Fibroblast of mammary gland (primary cell): Measurements from ENCODE around the gene IL1F10.

ENCODE experiments used
- DNase-seq: peaks from one replicate; pipeline ENCODE4 v3.0.0-alpha.2; 2010; ENCODE audit warnings: low read depth
- H3K4me3 ChIP-seq: 2 replicates; pipeline ENCODE4 v1.5.1; 2011; ENCODE audit warnings: low read depth, mild to moderate bottlenecking, low read length, moderate library complexity; ENCODE audit not compliant: control insufficient read depth
- CTCF ChIP-seq: conservative IDR thresholded peaks from 2 replicates; pipeline ENCODE4 v1.5.1; 2011; ENCODE audit warnings: low read depth, low read length, inconsistent platforms; ENCODE audit not compliant: control insufficient read depth, insufficient read depth

The IL1F10 gene

GRCh38 chr2:113078350-113078839, 10.6 kb downstream of the IL1F10 start:
- no peak for TF ChIP-seq CTCF
- peak; percentile 61 for DNase-seq
- no peak overlapping the region for H3K4me3 ChIP-seq

DNA sequence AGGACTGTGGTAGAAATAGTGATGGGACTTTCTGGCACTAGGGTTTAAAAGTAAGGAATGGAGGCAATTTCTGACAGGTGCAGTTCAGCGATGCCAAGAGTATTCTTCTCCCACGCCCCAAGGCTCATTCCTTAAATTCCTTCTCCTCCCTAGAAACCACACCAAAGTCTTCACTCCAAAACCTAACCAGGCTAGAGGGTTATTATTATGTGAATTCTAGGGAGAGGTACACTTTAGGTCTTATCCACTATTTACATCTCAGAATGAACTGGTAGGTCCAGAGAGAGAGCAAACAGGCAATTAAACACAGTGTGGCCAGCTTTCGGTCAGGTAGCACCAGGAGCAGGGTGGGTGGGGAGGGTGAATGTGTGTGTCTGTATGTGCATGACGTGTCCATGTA, 11.4 kb downstream of the IL1F10 start:
- no peak for DNase-seq
- H3K4me3 ChIP-seq: no peak overlapping the region
- no peak for TF ChIP-seq CTCF

DNA sequence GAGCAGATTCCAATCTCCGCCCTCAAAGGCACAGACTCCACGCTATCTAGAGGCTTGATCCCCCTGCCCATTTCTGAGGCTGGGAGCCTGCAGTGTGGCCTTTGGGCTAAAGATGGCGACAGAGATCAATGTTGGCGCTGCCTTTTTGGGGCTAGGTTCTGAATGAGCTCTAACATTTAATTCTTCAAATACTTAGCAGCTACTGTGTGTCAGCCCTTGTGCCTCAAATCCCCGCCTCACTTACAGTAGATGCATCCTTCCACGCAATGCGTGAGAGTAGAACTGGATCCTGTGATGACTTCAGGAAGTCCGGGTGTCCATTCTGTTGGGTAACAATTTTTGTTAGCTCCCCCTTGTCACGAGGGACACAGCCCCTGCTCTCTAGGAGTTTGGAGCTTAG, 12.4 kb downstream of the IL1F10 start:
- peak; percentile 17 for DNase-seq
- no peak overlapping the region for H3K4me3 ChIP-seq
- peak; percentile 74 for TF ChIP-seq CTCF

DNA sequence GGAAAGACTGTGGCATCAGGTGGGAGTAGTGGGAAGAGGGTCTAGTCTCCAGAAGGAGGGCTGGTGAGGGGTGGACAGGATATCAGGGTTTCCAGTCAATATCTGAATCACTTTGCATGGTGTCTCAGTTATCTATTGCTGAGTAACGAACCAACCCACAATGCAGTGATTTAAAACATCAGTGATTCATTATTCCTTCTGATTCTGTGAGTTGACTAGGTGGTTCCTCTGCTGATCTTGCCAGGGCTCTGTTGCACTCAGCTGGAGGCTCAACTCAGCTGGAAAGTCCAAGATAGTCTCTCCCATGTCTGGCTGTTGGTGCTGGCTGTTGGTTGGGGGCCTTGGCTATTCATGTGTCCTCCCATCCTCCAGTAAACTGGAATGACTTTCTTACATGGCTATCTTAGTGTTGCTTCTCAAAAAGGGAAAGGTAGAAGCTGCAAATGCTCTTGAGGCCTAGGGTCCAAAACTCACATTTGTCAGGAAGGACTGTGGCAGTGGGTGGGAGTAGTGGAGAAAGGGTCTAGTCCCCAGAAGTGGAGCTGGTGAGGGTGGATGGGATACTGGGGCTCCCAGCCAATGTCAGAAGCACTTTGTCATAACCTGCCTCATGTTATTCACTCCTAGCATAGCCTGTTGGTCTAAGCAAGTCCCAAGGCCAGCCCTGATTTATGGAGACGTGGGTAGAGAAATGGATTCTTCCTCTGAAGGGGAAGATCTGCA, 13.9 kb downstream of the IL1F10 start:
- H3K4me3 ChIP-seq: no peak overlapping the region
- no peak for TF ChIP-seq CTCF
- no peak for DNase-seq

DNA sequence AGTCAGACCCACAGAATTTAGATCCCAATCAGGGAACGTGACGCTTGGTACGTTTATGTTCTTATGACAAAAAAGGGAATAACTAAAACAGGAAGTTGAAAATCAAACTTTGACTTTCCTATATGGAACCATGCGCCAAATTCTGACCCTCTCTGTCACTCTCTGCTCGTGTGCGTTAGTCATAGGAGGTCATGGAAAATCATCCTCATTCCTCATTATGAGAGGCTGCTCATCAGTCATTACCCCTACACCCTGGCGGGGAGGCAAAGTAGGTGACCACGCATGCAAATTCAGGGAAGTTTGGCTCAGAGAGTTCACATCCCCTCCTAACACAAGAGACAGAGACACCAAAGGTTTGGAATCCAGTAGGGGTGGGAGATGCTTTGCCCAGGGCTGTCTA, 15.5 kb downstream of the IL1F10 start:
- TF ChIP-seq CTCF: no peak
- DNase-seq: no peak
- no peak overlapping the region for H3K4me3 ChIP-seq

- H3K4me3 ChIP-seq: no peak overlapping the region
- peak; percentile 20 for DNase-seq
- peak; percentile 47 for TF ChIP-seq CTCF
Measured at GRCh38 chr2:113084249-113085000, 16.7 kb downstream of the IL1F10 start.

GRCh38 chr2:113085542-113085941, 17.8 kb downstream of the IL1F10 start:
- TF ChIP-seq CTCF: no peak
- H3K4me3 ChIP-seq: no peak overlapping the region
- no peak for DNase-seq
